OCI-LY1 (cell line): ENCODE data around the gene TMEM42.
A peak's percentile ranks its signal among the peaks of the same experiment; 100 is the strongest.
"Not testable (repeated sequence)": the region's sequence is repeated elsewhere in the genome, so short reads cannot be mapped to it uniquely, and the experiment has no call there.

Experiments used
- H2AFZ ChIP-seq: fragments of 200-600 bp; sonication (generic), shearing (Covaris generic); 2 replicates; pipeline ENCODE4 v1.6.0; 2014; ENCODE audit warnings: antibody characterized with exemption, mild to moderate bottlenecking, low read length
- H3F3A ChIP-seq: fragments of 200-600 bp; sonication (generic), shearing (Covaris generic); 2 replicates; pipeline ENCODE4 v1.6.0; 2014; ENCODE audit warnings: mild to moderate bottlenecking, antibody characterized with exemption, low read length, moderate library complexity; ENCODE audit not compliant: insufficient read depth
- H3K27ac ChIP-seq: fragments of 200-600 bp; sonication (generic); 2 replicates; pipeline ENCODE4 v1.5.1; 2014; ENCODE audit warnings: low read length, mixed run types, mild to moderate bottlenecking, low read depth; ENCODE audit not compliant: poor library complexity, severe bottlenecking
- H3K27me3 ChIP-seq: fragments of 200-600 bp; sonication (generic); 2 replicates; pipeline ENCODE4 v1.6.0; 2014; ENCODE audit warnings: antibody characterized with exemption, mild to moderate bottlenecking, low read length, moderate library complexity; ENCODE audit not compliant: insufficient read depth
- H3K36me3 ChIP-seq: fragments of 200-600 bp; sonication (generic); 2 replicates; pipeline ENCODE4 v1.6.1; 2014; ENCODE audit warnings: mild to moderate bottlenecking, antibody characterized with exemption, low read length, moderate library complexity, mixed read lengths; ENCODE audit not compliant: insufficient read depth
- H3K4me1 ChIP-seq: fragments of 200-600 bp; sonication (generic); 2 replicates; pipeline ENCODE4 v1.5.1; 2014; ENCODE audit warnings: mild to moderate bottlenecking, low read length, moderate library complexity; ENCODE audit not compliant: insufficient read depth, severe bottlenecking
- H3K4me2 ChIP-seq: fragments of 200-600 bp; sonication (generic), shearing (Covaris generic); 2 replicates; pipeline ENCODE4 v1.6.1; 2014; ENCODE audit warnings: low read length
- H3K4me3 ChIP-seq: fragments of 200-600 bp; sonication (generic); 2 replicates; pipeline ENCODE4 v1.5.1; 2014; ENCODE audit warnings: low read length, low read depth, mild to moderate bottlenecking, mixed read lengths; ENCODE audit not compliant: poor library complexity, severe bottlenecking
- H3K79me2 ChIP-seq: fragments of 200-600 bp; shearing (Covaris generic); 2 replicates; pipeline ENCODE4 v1.6.1; 2016; ENCODE audit warnings: mixed run types, low read length, mixed read lengths; ENCODE audit not compliant: insufficient read depth
- H3K9ac ChIP-seq: fragments of 200-600 bp; sonication (generic), shearing (Covaris generic); 2 replicates; pipeline ENCODE4 v1.6.1; 2014; ENCODE audit warnings: mild to moderate bottlenecking, low read length, mixed read lengths
- H3K9me2 ChIP-seq: fragments of 200-600 bp; sonication (generic), shearing (Covaris generic); 2 replicates; pipeline ENCODE4 v1.6.1; 2014; ENCODE audit warnings: low read depth, mild to moderate bottlenecking, low read length, mixed read lengths
- H3K9me3 ChIP-seq: fragments of 200-600 bp; shearing (Covaris generic); 2 replicates; pipeline ENCODE4 v1.6.1; 2014; ENCODE audit warnings: low read length, mixed read lengths
- H4K20me1 ChIP-seq: fragments of 200-600 bp; sonication (generic), shearing (Covaris generic); 2 replicates; pipeline ENCODE4 v1.6.0; 2016; ENCODE audit warnings: mild to moderate bottlenecking, low read length; ENCODE audit not compliant: insufficient read depth
- EZH2 ChIP-seq: fragments of 200-600 bp; sonication (generic), shearing (Covaris generic); IDR thresholded peaks from 2 replicates; pipeline ENCODE4 v1.8.0; 2017; ENCODE audit warnings: borderline replicate concordance, mixed run types, mild to moderate bottlenecking, antibody characterized with exemption, low read length, moderate library complexity, mixed read lengths
- TF ChIP-seq, protein P1 (sequence below): fragments of 200-600 bp; sonication (generic), shearing (Covaris generic); IDR thresholded peaks from 2 replicates; pipeline ENCODE4 v1.5.1; 2017; ENCODE audit warnings: mild to moderate bottlenecking, antibody characterized with exemption, low read length, moderate library complexity, mixed read lengths

The TMEM42 gene

GRCh38 chr3:44848634-44849033 is 13.1 kb upstream of the TMEM42 start:
- Histone ChIP-seq H3K79me2 (no peaks in the 10 kb centered on the region), H3K27me3 (no peaks in the 10 kb centered on the region), H3K4me2 (no peak overlapping the region), H3F3A (no peaks in the 10 kb centered on the region), H3K27ac (no peak overlapping the region), H2AFZ (no peak overlapping the region), H3K4me3 (no peak overlapping the region), H3K9me3 (no peaks in the 10 kb centered on the region; the same call in 1 of the 2 replicates), H3K4me1 (no peaks in the 10 kb centered on the region), H3K9me2 (no peaks in the 10 kb centered on the region), H3K36me3 (peaks cover 88% of the 10 kb centered on the region), H4K20me1 (no peaks in the 10 kb centered on the region), H3K9ac (no peak overlapping the region)
- TF ChIP-seq, protein P1, sequence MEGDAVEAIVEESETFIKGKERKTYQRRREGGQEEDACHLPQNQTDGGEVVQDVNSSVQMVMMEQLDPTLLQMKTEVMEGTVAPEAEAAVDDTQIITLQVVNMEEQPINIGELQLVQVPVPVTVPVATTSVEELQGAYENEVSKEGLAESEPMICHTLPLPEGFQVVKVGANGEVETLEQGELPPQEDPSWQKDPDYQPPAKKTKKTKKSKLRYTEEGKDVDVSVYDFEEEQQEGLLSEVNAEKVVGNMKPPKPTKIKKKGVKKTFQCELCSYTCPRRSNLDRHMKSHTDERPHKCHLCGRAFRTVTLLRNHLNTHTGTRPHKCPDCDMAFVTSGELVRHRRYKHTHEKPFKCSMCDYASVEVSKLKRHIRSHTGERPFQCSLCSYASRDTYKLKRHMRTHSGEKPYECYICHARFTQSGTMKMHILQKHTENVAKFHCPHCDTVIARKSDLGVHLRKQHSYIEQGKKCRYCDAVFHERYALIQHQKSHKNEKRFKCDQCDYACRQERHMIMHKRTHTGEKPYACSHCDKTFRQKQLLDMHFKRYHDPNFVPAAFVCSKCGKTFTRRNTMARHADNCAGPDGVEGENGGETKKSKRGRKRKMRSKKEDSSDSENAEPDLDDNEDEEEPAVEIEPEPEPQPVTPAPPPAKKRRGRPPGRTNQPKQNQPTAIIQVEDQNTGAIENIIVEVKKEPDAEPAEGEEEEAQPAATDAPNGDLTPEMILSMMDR, result no peak
- TF ChIP-seq EZH2, result no peak

DNA sequence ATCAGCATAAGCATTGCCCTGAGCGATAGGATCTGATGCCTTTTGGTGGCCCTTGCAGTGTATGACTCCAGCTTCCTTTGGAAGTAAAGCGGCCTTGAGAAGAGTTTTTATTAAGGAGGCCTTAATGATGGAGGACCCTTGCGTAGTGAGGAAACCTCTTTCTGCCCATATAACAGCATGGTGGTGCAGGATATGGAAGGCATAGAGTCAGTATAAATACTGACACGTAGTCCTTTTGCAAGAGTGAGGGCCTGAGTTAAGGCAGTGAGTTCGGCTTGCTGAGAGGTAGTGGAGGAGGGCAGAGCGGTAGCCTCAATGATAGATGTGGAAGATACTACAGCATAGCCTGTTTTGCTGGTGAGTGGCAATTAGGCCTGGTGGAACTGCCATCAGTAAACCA is 5.0 kb upstream of the TMEM42 start:
- H3K9ac ChIP-seq, H3K4me2 ChIP-seq, H3K9me2 ChIP-seq, H3K4me3 ChIP-seq, H3K4me1 ChIP-seq, H3K9me3 ChIP-seq, H2AFZ ChIP-seq, H3K27ac ChIP-seq, H4K20me1 ChIP-seq, H3K79me2 ChIP-seq, H3K27me3 ChIP-seq, H3F3A ChIP-seq: not testable (repeated sequence)
- H3K36me3 ChIP-seq, result peaks cover 50% of the 10 kb centered on the region

DNA sequence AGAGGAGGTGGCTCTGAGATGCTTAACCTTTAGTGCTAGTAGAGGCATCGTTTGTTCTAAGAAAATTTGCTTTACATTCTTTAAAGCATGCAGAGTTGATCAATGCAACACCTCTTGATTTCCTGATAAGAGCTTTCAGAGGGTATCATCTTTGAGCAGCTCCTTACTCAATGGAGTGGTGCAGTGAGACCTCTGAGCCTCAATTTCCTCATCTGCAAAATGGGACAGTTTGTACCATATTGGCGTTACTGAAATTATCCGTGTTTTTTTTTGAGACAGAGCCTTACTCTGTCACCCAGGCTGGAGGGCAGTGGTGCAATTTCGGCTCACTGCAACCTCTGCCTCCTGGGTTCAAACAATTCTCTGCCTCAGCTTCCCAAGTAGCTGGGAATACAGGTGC is 1.6 kb upstream of the TMEM42 start:
- no peak for TF ChIP-seq EZH2
- TF ChIP-seq, protein P1, result no peak
- H3F3A ChIP-seq, result peaks cover 7% of the 10 kb centered on the region; the same call in 1 of the 2 replicates
- H2AFZ ChIP-seq, result no peak overlapping the region

DNA sequence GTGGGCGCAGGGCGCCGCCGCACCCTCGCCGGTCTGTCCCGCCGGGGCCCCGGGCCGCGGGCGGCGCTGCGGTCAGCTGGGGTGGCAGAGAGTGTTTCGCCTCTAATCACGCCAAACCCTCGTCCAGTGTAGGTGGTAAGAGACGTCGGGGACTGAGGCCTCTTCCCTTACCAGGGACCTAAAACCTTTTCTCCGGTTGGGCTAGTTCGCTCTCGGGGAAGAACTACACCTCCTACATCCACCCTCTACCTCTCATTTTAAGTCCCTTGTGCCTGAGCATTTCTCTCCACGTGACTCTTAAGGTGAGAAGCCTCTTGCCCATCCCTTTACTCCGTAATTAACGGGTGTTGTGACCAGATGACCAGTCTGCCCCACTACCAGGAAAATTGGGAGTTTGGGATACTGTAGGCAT is 520 bp downstream of the TMEM42 start:
- Histone ChIP-seq H3K9me2 (no peaks in the 10 kb centered on the region), H3K4me1 (peaks cover 15% of the 10 kb centered on the region), H3K36me3 (peaks cover 25% of the 10 kb centered on the region), H3K79me2 (no peaks in the 10 kb centered on the region), H3K4me3 (peak overlapping the region; percentile 60), H3K9me3 (no peaks in the 10 kb centered on the region), H3F3A (peaks cover 7% of the 10 kb centered on the region; the same call in 1 of the 2 replicates), H2AFZ (no peak overlapping the region), H4K20me1 (no peaks in the 10 kb centered on the region), H3K9ac (peak overlapping the region; percentile 65), H3K4me2 (peak overlapping the region; percentile 72), H3K27me3 (no peaks in the 10 kb centered on the region), H3K27ac (no peak overlapping the region)
- no peak for TF ChIP-seq EZH2
- TF ChIP-seq, protein P1, result no peak

More for the DNA sequence above, 1.6 kb upstream of the TMEM42 start:
- Histone ChIP-seq H3K27ac (no peak overlapping the region), H3K79me2 (no peaks in the 10 kb centered on the region), H3K9me2 (no peaks in the 10 kb centered on the region), H3K36me3 (peaks cover 19% of the 10 kb centered on the region), H3K9me3 (no peaks in the 10 kb centered on the region), H3K4me1 (peaks cover 15% of the 10 kb centered on the region), H3K9ac (no peak overlapping the region), H3K4me2 (no peak overlapping the region), H4K20me1 (no peaks in the 10 kb centered on the region), H3K4me3 (no peak overlapping the region), H3K27me3 (no peaks in the 10 kb centered on the region)
